A549 (cell line): ENCODE data around the gene COPZ1. TPM values are rescaled to one million over a fixed set of nuclear protein-coding genes. Genes with fewer than 3 reads are reported as not detected.

Experiments
- ATAC-seq, 2 experiments: fragments of 200-7000 bp in 1 of 2; fragments of >200 bp in 1 of 2; cut with Nextera tagmentation in 1 of 2; cut with Tn5 transposase in 1 of 2; 3 replicates each; pipeline versions ENCODE4 v1.8.0 to v1.9.1; 2018 to 2020; ENCODE audit warnings: mild to moderate bottlenecking in 1 of 2, moderate library complexity in 1 of 2
- CTCF ChIA-PET: fragments of 300-600 bp; sonication (Branson Sonifier 250); formaldehyde crosslinking; extraction: SDS; loops from one replicate; lab custom pipeline; 2021; ENCODE audit warnings: antibody characterized with exemption, inconsistent platforms; lab: Yijun Ruan, JAX
- POLR2A ChIA-PET: fragments of 350-600 bp; formaldehyde crosslinking; extraction: SDS; loops from one replicate; lab custom pipeline; 2021; ENCODE audit warnings: antibody characterized with exemption, inconsistent platforms; lab: Yijun Ruan, JAX
- DNase-seq, 2 experiments: peaks; one replicate each; pipeline versions ENCODE4 v3.0.0 to v3.0.0-alpha.2; 2011 to 2016; ENCODE audit warnings: low read depth in 1 of 2, low spot score in 1 of 2
- FAIRE-seq: peaks from 2 replicates; lab custom pipeline; 2011; peaks lifted over from hg19 to GRCh38; lab: Jason Lieb, UNC
- H3K27ac ChIP-seq, 2 experiments: fragments of >200 bp; sonication (Bioruptor Twin); formaldehyde crosslinking; 3 replicates each; pipeline ENCODE4 v1.5.1; 2016 to 2017
- H3K4me1 ChIP-seq: fragments of >200 bp; sonication (Bioruptor Twin); formaldehyde crosslinking; 3 replicates; pipeline ENCODE4 v1.6.1; 2016
- H3K4me2 ChIP-seq: fragments of >200 bp; sonication (Bioruptor Twin); formaldehyde crosslinking; 3 replicates; pipeline ENCODE4 v1.6.1; 2016
- H3K4me3 ChIP-seq: fragments of >200 bp; sonication (Bioruptor Twin); formaldehyde crosslinking; 3 replicates; pipeline ENCODE4 v1.5.1; 2016
- H3K9me3 ChIP-seq: fragments of >200 bp; sonication (Bioruptor Twin); formaldehyde crosslinking; 3 replicates; pipeline ENCODE4 v1.6.1; 2016
- CBX8 ChIP-seq: fragments of 200-600 bp; sonication (generic); IDR thresholded peaks from 2 replicates; pipeline ENCODE4 v1.6.1; 2016
- CHD2 ChIP-seq: fragments of 150-350 bp; IDR thresholded peaks from 2 replicates; pipeline ENCODE4 v1.6.1; 2014; ENCODE audit warnings: low read length; ENCODE audit not compliant: partially characterized antibody
- ESRRA ChIP-seq: fragments of 150-350 bp; IDR thresholded peaks from 2 replicates; pipeline ENCODE4 v1.6.1; 2014; ENCODE audit warnings: mild to moderate bottlenecking, low read length, borderline replicate concordance
- FOSL2 ChIP-seq, 2 experiments: fragments of 450-650 bp in 1 of 2; fragments of >200 bp in 1 of 2; sonication (Bioruptor Twin) in 1 of 2; formaldehyde crosslinking; IDR thresholded peaks; 2 replicates each; pipeline versions ENCODE4 v1.5.0 to v1.6.1; 2016 to 2020; ENCODE audit warnings: mild to moderate bottlenecking in 1 of 2, moderate library complexity in 1 of 2
- FOXS1 ChIP-seq: fragments of 250-450 bp; sonication (Bioruptor Pico); IDR thresholded peaks from 2 replicates; pipeline ENCODE4 v1.5.0; 2020; ENCODE audit warnings: mild to moderate bottlenecking, moderate library complexity
- GATA3 ChIP-seq: IDR thresholded peaks from 2 replicates; pipeline ENCODE4 v1.6.1; 2012; ENCODE audit warnings: borderline replicate concordance
- HDAC2 ChIP-seq: fragments of 200-600 bp; sonication (generic); IDR thresholded peaks from 2 replicates; pipeline ENCODE4 v1.6.1; 2016
- HEYL ChIP-seq: fragments of 250-450 bp; sonication (Bioruptor Pico); IDR thresholded peaks from 2 replicates; pipeline ENCODE4 v1.8.0; 2021; ENCODE audit warnings: mild to moderate bottlenecking, moderate library complexity
- HOXA7 ChIP-seq: fragments of 250-450 bp; sonication (Bioruptor Pico); IDR thresholded peaks from 2 replicates; pipeline ENCODE4 v1.5.0; 2020; ENCODE audit warnings: mild to moderate bottlenecking, moderate library complexity
- HOXB13 ChIP-seq: fragments of 250-450 bp; sonication (Bioruptor Pico); IDR thresholded peaks from 2 replicates; pipeline ENCODE4 v1.5.0; 2020; ENCODE audit warnings: low read depth, mild to moderate bottlenecking, moderate library complexity
- JUNB ChIP-seq: fragments of >200 bp; sonication (Bioruptor Twin); formaldehyde crosslinking; IDR thresholded peaks from 2 replicates; pipeline ENCODE4 v1.6.1; 2016
- MAFK ChIP-seq: fragments of 450-650 bp; IDR thresholded peaks from 2 replicates; pipeline ENCODE4 v1.6.1; 2014; ENCODE audit not compliant: partially characterized antibody
- MAX ChIP-seq: IDR thresholded peaks from 2 replicates; pipeline ENCODE4 v1.6.1; 2012
- MAZ ChIP-seq: fragments of 150-350 bp; IDR thresholded peaks from 2 replicates; pipeline ENCODE4 v1.6.1; 2014; ENCODE audit warnings: antibody characterized with exemption, low read depth, low read length, borderline replicate concordance
- MYC ChIP-seq: IDR thresholded peaks from 2 replicates; pipeline ENCODE4 v1.6.1; 2012; ENCODE audit warnings: mild to moderate bottlenecking, inconsistent platforms, low read length, improper control_type of control experiment, borderline replicate concordance
- NFE2L2 ChIP-seq: fragments of 150-350 bp; conservative IDR thresholded peaks from 2 replicates; pipeline ENCODE4 v1.6.1; 2014; ENCODE audit warnings: low read length
- PHF8 ChIP-seq: fragments of 200-600 bp; sonication (generic); IDR thresholded peaks from 2 replicates; pipeline ENCODE4 v1.6.1; 2016; ENCODE audit warnings: low read depth, mild to moderate bottlenecking, antibody characterized with exemption, moderate library complexity, borderline replicate concordance
- POLR2A ChIP-seq: IDR thresholded peaks from 2 replicates; pipeline ENCODE4 v1.6.1; 2012; ENCODE audit warnings: mild to moderate bottlenecking, low read length
- RAD21 ChIP-seq, 2 experiments: fragments of >200 bp in 1 of 2; sonication (Bioruptor Twin) in 1 of 2; formaldehyde crosslinking in 1 of 2; IDR thresholded peaks in 1 of 2; conservative IDR thresholded peaks in 1 of 2; 2 replicates in 1 of 2; 3 replicates in 1 of 2; pipeline ENCODE4 v1.6.1; 2012 to 2018; ENCODE audit warnings: inconsistent platforms in 1 of 2
- RARB ChIP-seq: fragments of 250-450 bp; sonication (Bioruptor Pico); IDR thresholded peaks from 2 replicates; pipeline ENCODE4 v1.8.0; 2021; ENCODE audit warnings: mild to moderate bottlenecking, moderate library complexity
- RFX5 ChIP-seq: fragments of 450-650 bp; IDR thresholded peaks from 2 replicates; pipeline ENCODE4 v1.7.1; 2014; ENCODE audit warnings: antibody characterized with exemption, mild to moderate bottlenecking, moderate library complexity
- SMC3 ChIP-seq: fragments of >200 bp; sonication (Bioruptor Twin); formaldehyde crosslinking; IDR thresholded peaks from 3 replicates; pipeline ENCODE4 v1.6.1; 2018; ENCODE audit warnings: inconsistent platforms
- USF2 ChIP-seq: fragments of 450-650 bp; IDR thresholded peaks from 2 replicates; pipeline ENCODE4 v1.6.1; 2014; ENCODE audit warnings: antibody characterized with exemption
- ZNF302 ChIP-seq: fragments of 250-450 bp; sonication (Bioruptor Pico); IDR thresholded peaks from 2 replicates; pipeline ENCODE4 v1.9.0; 2021; ENCODE audit warnings: inconsistent platforms, mild to moderate bottlenecking, moderate library complexity
- ZSCAN20 ChIP-seq: fragments of 250-450 bp; sonication (Bioruptor Pico); IDR thresholded peaks from 2 replicates; pipeline ENCODE4 v1.8.0; 2022; ENCODE audit warnings: mild to moderate bottlenecking, moderate library complexity
- WGBS: methylation state at CpG from one replicate; pipeline ENCODE4 v1.1.6; 2017; ENCODE audit errors: missing lambda C conversion rate; 5-methylcytosine and 5-hydroxymethylcytosine counted together
- polyA plus RNA-seq, 4 experiments: library from polyadenylated mRNA; depleted of rRNA in 3 of 4; stranded (reverse); fragments of >200 nt; fragmentation: RNase III in 1 of 4; extraction: RNeasy Plus Mini Kit Qiagen cat#74134 plus additional on column Dnase treatment in 1 of 4; gene quantifications; 2 replicates in 3 of 4; 3 replicates in 1 of 4; pipeline ENCODE4 v1.2.3, GENCODE V29; 2011 to 2017
- TF ChIP-seq, protein P1 (sequence below): fragments of >200 bp; sonication (Bioruptor Twin); formaldehyde crosslinking; IDR thresholded peaks from 3 replicates; pipeline ENCODE4 v1.6.1; 2016
- TF ChIP-seq, protein P2 (sequence below): fragments of >200 bp; sonication (Bioruptor Twin); formaldehyde crosslinking; IDR thresholded peaks from 3 replicates; pipeline ENCODE4 v1.5.1; 2016

The COPZ1 gene
- polyA plus RNA-seq, 2 of the 4 experiments (the other 2 are of a cell fraction), result 300 to 613 TPM

GRCh38 chr12:54368709-54369596, 44.0 kb downstream of the COPZ1 start:
- ATAC-seq, result peak; percentile 63 to 78
- Histone ChIP-seq H3K9me3 (no peaks in the 10 kb centered on the region), H3K27ac (peak overlapping the region; percentile 46 to 84), H3K4me1 (peaks cover 52% of the 10 kb centered on the region), H3K4me2 (peak overlapping the region; percentile 93), H3K4me3 (no peak overlapping the region)
- CTCF ChIA-PET, result interaction anchor here (0.7 to 4.1 kb wide), 50 partner anchors 9 to 316 kb away, joined by 3 to 44 read pairs (median 6); partner anchors contain the start of genes COPZ1, HOXC4 and ZNF385A
- FAIRE-seq, result no peak
- POLR2A ChIA-PET, result interaction anchor here (0.6 to 0.7 kb wide), 2 partner anchors 10 to 27 kb away, joined by 3 read pairs; no protein-coding TSS in a partner anchor
- TF ChIP-seq RARB (CRISPR knock-in tag) (no peak), HEYL (CRISPR knock-in tag) (no peak), USF2 (no peak), JUNB (no peak), HOXB13 (no peak), POLR2A (no peak), NFE2L2 (no peak), ESRRA (0 out of 2 replicates have a peak, but pooled peaks have one; percentile 22), RAD21 (conservative IDR thresholded peaks at IDR 0.05 in 1 of 2, IDR thresholded peaks at IDR 0.05 in 1 of 2) (peak; percentile 86 to 94), RFX5 (no peak), CBX8 (no peak), HOXA7 (no peak), SMC3 (peak; percentile 81), MAFK (no peak), GATA3 (no peak), ZSCAN20 (CRISPR knock-in tag) (no peak), PHF8 (no peak), MYC (no peak), HDAC2 (no peak), FOXS1 (no peak), MAZ (no peak), FOSL2 (IDR thresholded peaks at IDR 0.05) (no peak), FOSL2 (CRISPR knock-in tag; IDR thresholded peaks at IDR 0.05) (no peak), MAX (peak; percentile 58), CHD2 (no peak), ZNF302 (CRISPR knock-in tag) (no peak)
- TF ChIP-seq, protein P1, sequence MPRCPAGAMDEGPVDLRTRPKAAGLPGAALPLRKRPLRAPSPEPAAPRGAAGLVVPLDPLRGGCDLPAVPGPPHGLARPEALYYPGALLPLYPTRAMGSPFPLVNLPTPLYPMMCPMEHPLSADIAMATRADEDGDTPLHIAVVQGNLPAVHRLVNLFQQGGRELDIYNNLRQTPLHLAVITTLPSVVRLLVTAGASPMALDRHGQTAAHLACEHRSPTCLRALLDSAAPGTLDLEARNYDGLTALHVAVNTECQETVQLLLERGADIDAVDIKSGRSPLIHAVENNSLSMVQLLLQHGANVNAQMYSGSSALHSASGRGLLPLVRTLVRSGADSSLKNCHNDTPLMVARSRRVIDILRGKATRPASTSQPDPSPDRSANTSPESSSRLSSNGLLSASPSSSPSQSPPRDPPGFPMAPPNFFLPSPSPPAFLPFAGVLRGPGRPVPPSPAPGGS, result no peak
- TF ChIP-seq, protein P2, sequence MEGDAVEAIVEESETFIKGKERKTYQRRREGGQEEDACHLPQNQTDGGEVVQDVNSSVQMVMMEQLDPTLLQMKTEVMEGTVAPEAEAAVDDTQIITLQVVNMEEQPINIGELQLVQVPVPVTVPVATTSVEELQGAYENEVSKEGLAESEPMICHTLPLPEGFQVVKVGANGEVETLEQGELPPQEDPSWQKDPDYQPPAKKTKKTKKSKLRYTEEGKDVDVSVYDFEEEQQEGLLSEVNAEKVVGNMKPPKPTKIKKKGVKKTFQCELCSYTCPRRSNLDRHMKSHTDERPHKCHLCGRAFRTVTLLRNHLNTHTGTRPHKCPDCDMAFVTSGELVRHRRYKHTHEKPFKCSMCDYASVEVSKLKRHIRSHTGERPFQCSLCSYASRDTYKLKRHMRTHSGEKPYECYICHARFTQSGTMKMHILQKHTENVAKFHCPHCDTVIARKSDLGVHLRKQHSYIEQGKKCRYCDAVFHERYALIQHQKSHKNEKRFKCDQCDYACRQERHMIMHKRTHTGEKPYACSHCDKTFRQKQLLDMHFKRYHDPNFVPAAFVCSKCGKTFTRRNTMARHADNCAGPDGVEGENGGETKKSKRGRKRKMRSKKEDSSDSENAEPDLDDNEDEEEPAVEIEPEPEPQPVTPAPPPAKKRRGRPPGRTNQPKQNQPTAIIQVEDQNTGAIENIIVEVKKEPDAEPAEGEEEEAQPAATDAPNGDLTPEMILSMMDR, result peak; percentile 91
- peak; percentile 82 to 87 for DNase-seq
- WGBS, result 33% methylated on average over 40 of the region's 40 CpGs
